Left ventricle myocardium inferior (tissue), 1 donor: ENCODE measurements around the gene DPP7. TPM values are rescaled to one million over a fixed set of nuclear protein-coding genes. Genes with fewer than 3 reads are reported as not detected.

ENCODE experiments used
- DNase-seq: peaks from one replicate; pipeline ENCODE4 v3.0.0-alpha.2; 2020
- H3K27ac ChIP-seq: fragments of 200-600 bp; replicated peaks from 2 replicates; pipeline ENCODE4 v1.8.0; 2021
- H3K27me3 ChIP-seq: fragments of 200-600 bp; 2 replicates; pipeline ENCODE4 v1.8.0; 2021; ENCODE audit warnings: low read depth
- H3K36me3 ChIP-seq: fragments of 200-600 bp; 2 replicates; pipeline ENCODE4 v1.8.0; 2021
- H3K4me1 ChIP-seq: fragments of 200-600 bp; 2 replicates; pipeline ENCODE4 v1.8.0; 2021
- H3K4me3 ChIP-seq: fragments of 200-600 bp; 2 replicates; pipeline ENCODE4 v1.8.0; 2021; ENCODE audit warnings: mild to moderate bottlenecking, moderate library complexity
- H3K9me3 ChIP-seq: fragments of 200-600 bp; replicated peaks from 2 replicates; pipeline ENCODE4 v1.8.0; 2021
- CTCF ChIP-seq: fragments of 200-600 bp; IDR thresholded peaks from 2 replicates; pipeline ENCODE4 v1.8.0; 2021; ENCODE audit warnings: antibody characterized with exemption, mild to moderate bottlenecking, borderline replicate concordance
- intact Hi-C: fragments of 100-400 bp; cut with micrococcal nuclease; formaldehyde crosslinking; loops from one replicate; pipeline ENCODE4 v1.11.0; 2022
- total RNA-seq: library from RNA; stranded (reverse); fragmentation: NEBNext Ultra II Directional; extraction: Animal tissue kit (Norgen Biotek cat#: 25700); gene quantifications from one replicate; pipeline ENCODE4 v1.2.1, GENCODE V29; 2021
- donor health status: DM: no; HTN: yes; CAD: no; lungs with severe emphysema.

Gene DPP7
- total RNA-seq, 1 donor from 2014 or later = 130 TPM

- intact Hi-C loops = no loop called here
- Histone ChIP-seq H3K4me3 (no peak overlapping the region), H3K4me1 (peaks cover 29% of the 10 kb centered on the region), H3K9me3 (no peaks in the 10 kb centered on the region), H3K36me3 (peaks cover 56% of the 10 kb centered on the region), H3K27ac (no peak overlapping the region), H3K27me3 (no peaks in the 10 kb centered on the region)
- DNase-seq = no peak
- TF ChIP-seq CTCF = no peak
Measured at GRCh38 chr9:137111788-137112563, 2.6 kb downstream of the DPP7 start.

GRCh38 chr9:137110911-137111787 is 3.4 kb downstream of the DPP7 start:
- peaks cover 25% of the 10 kb centered on the region for H3K4me1 ChIP-seq
- peaks cover 64% of the 10 kb centered on the region for H3K36me3 ChIP-seq
- intact Hi-C loops = no loop called here
- no peak for DNase-seq
- no peak for TF ChIP-seq CTCF
- H3K9me3 ChIP-seq = no peaks in the 10 kb centered on the region
- H3K27ac ChIP-seq = no peak overlapping the region
- H3K27me3 ChIP-seq = no peaks in the 10 kb centered on the region
- no peak overlapping the region for H3K4me3 ChIP-seq

GRCh38 chr9:137110147-137110910 is 4.2 kb downstream of the DPP7 start:
- peaks cover 16% of the 10 kb centered on the region for H3K4me1 ChIP-seq
- H3K4me3 ChIP-seq = no peak overlapping the region
- no peak overlapping the region for H3K27ac ChIP-seq
- no peaks in the 10 kb centered on the region for H3K9me3 ChIP-seq
- no peak for DNase-seq
- no peak for TF ChIP-seq CTCF
- no peaks in the 10 kb centered on the region for H3K27me3 ChIP-seq
- intact Hi-C loops = no loop called here
- H3K36me3 ChIP-seq = peaks cover 72% of the 10 kb centered on the region

- H3K36me3 ChIP-seq = peaks cover 81% of the 10 kb centered on the region
- H3K27me3 ChIP-seq = no peaks in the 10 kb centered on the region
- intact Hi-C loops = no loop called here
- TF ChIP-seq CTCF = no peak
- H3K27ac ChIP-seq = no peak overlapping the region
- no peak for DNase-seq
- H3K4me1 ChIP-seq = peaks cover 9% of the 10 kb centered on the region
- no peaks in the 10 kb centered on the region for H3K9me3 ChIP-seq
- no peak overlapping the region for H3K4me3 ChIP-seq
Measured at GRCh38 chr9:137109250-137110146, 5.0 kb downstream of the DPP7 start.
